Bronchial epithelial cell (primary cell): Measurements from ENCODE around the gene CFAP126. TPM values are rescaled to one million over a fixed set of nuclear protein-coding genes. Genes with fewer than 3 reads are reported as not detected.
"Not testable (repeated sequence)": the region's sequence is repeated elsewhere in the genome, so short reads cannot be mapped to it uniquely, and the experiment has no call there.

Source experiments
- DNase-seq: peaks from one replicate; pipeline ENCODE4 v3.0.0-alpha.2; 2010; ENCODE audit warnings: low read depth
- FAIRE-seq: peaks from 2 replicates; lab custom pipeline; 2011; peaks lifted over from hg19 to GRCh38; lab: Jason Lieb, UNC
- H3K27me3 ChIP-seq: 2 replicates; pipeline ENCODE4 v1.5.1; 2011; ENCODE audit warnings: low read length; ENCODE audit not compliant: control insufficient read depth, insufficient read depth
- H3K36me3 ChIP-seq: 2 replicates; pipeline ENCODE4 v1.5.1; 2011; ENCODE audit warnings: low read length; ENCODE audit not compliant: control insufficient read depth, insufficient read depth
- H3K4me3 ChIP-seq: 2 replicates; pipeline ENCODE4 v1.5.1; 2011; ENCODE audit warnings: mild to moderate bottlenecking, low read depth, low read length, control low read depth
- total RNA-seq: library from RNA; depleted of rRNA; stranded (reverse); fragments of >200 nt; gene quantifications from 2 replicates; pipeline ENCODE4 v1.2.1, GENCODE V29; 2014
- TF ChIP-seq, protein P1 (sequence below): IDR thresholded peaks from 2 replicates; pipeline ENCODE4 v1.5.1; 2011; ENCODE audit warnings: mild to moderate bottlenecking, moderate library complexity, low read length, control low read depth, inconsistent platforms; ENCODE audit not compliant: insufficient read depth, severe bottlenecking

CFAP126 gene, protein sequence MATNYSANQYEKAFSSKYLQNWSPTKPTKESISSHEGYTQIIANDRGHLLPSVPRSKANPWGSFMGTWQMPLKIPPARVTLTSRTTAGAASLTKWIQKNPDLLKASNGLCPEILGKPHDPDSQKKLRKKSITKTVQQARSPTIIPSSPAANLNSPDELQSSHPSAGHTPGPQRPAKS
- total RNA-seq, result not detected in 2 replicates

DNA sequence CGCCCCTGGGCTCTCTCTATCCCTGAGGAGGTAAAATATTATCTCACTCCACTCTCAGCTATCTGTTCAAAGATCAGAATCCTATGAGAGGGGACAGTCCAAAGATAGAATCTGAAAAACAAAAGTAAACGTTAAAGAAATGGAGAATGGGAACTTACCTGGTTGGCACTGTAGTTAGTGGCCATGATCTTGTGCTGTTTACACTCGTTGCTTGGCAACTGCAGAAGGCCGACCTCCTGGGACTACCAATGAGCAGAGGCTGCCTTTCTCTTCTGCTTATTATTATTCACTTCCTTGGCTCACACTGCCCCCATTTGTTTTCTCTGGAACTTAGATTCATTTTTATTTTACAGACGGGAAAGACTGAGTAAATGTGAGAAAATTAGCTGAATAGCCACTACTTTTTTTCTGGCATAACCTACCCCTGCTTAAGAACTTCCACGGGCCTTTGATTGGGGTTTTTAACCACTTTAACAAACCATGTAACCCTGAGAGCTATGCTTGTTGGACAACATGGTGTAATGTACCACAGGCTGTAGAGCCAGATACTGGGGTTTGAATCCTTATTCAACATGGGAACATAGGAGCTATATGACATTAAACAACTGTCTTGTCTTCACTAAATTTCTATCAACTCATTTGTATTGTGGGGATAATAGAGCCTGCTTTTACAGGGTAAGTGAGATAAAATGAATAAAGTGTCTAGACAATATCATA is at the start of gene CFAP126:
CFAP126 (minus strand) TSS at position 193 of the 717 bp plus-strand sequence; CDS start at position 185, 8 bp downstream.
- peak; percentile 83 for DNase-seq
- Histone ChIP-seq H3K27me3 (no peaks in the 10 kb centered on the region), H3K36me3 (peaks cover 3% of the 10 kb centered on the region), H3K4me3 (no peak within 1 kb of the TSS)
- TF ChIP-seq, protein P1, sequence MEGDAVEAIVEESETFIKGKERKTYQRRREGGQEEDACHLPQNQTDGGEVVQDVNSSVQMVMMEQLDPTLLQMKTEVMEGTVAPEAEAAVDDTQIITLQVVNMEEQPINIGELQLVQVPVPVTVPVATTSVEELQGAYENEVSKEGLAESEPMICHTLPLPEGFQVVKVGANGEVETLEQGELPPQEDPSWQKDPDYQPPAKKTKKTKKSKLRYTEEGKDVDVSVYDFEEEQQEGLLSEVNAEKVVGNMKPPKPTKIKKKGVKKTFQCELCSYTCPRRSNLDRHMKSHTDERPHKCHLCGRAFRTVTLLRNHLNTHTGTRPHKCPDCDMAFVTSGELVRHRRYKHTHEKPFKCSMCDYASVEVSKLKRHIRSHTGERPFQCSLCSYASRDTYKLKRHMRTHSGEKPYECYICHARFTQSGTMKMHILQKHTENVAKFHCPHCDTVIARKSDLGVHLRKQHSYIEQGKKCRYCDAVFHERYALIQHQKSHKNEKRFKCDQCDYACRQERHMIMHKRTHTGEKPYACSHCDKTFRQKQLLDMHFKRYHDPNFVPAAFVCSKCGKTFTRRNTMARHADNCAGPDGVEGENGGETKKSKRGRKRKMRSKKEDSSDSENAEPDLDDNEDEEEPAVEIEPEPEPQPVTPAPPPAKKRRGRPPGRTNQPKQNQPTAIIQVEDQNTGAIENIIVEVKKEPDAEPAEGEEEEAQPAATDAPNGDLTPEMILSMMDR, result no peak
- no peak for FAIRE-seq

DNA sequence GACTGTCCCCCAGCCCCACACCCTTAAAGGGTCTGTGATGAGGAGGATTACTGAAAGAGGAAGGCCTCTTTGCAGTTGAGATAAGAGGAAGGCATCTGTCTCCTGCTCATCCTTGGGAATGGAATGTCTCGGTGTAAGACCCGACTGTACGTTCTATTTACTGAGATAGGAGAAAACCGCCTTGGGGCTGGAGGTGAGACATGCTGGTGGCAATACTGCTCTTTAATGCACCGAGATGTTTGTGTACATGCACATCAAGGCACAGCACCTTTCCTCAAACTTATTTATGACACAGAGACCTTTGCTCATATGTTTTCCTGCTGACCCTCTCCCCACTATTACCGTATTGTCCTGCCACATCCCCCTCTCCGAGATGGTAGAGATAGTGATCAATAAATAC is 45.4 kb upstream of the CFAP126 start:
- FAIRE-seq, H3K36me3 ChIP-seq, H3K27me3 ChIP-seq, H3K4me3 ChIP-seq, DNase-seq: not testable (repeated sequence)

DNA sequence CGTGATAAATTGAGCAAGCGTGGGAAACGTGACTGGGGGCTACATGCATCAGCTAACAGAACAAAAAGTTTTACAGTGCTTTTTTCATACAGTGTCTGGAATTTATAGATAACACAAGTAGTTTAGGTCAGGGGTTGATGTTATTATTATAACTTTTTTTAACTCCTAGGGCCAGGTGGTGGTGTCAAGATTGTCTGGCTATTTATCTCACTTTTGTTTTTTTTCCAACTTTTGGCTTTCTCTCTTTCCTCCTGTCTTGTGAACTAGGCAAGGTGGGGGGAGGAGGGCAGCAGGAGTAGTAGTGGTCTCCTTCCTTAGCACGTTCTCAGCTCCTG is 42.9 kb upstream of the CFAP126 start:
- not testable (repeated sequence) for H3K27me3 ChIP-seq, FAIRE-seq, DNase-seq, H3K4me3 ChIP-seq, H3K36me3 ChIP-seq

DNA sequence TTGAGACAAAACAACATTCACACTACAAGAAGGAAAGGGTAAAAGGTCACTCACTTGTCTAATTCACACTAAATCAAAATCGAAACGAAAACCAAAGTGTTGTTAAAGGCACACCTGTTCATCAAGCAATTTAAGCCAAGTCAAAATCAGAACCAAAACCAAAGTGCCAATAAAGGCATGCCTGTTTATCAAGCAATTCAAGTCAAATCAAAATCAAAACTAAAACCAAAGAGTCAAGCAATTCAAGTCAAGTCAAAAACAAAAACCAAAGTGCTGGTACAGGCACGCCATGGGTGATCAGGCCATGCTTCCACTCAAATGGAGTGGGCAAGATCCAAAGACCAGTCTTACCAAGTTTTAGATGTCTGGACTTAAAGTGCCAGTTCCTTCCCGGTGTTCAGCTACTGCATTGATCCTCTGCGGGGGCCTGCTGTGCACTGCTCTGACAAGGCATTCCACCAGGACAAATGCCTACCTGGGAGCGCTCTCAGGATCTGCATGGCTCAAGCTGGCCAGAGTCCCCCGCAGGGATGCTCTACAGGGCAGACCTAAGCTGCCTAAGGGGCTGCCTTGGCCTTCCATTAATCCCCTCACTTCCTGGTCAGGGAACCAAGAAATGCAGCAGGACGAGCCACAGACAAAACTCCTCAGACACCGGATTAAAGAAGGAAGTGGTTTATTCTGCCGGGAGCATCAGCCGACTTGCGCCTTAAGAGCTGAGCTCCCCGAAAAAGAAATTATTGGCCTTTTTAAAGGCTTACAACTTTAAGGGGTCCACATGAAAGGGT is 42.4 kb upstream of the CFAP126 start:
- H3K36me3 ChIP-seq, H3K27me3 ChIP-seq, H3K4me3 ChIP-seq, DNase-seq, FAIRE-seq: not testable (repeated sequence)

DNA sequence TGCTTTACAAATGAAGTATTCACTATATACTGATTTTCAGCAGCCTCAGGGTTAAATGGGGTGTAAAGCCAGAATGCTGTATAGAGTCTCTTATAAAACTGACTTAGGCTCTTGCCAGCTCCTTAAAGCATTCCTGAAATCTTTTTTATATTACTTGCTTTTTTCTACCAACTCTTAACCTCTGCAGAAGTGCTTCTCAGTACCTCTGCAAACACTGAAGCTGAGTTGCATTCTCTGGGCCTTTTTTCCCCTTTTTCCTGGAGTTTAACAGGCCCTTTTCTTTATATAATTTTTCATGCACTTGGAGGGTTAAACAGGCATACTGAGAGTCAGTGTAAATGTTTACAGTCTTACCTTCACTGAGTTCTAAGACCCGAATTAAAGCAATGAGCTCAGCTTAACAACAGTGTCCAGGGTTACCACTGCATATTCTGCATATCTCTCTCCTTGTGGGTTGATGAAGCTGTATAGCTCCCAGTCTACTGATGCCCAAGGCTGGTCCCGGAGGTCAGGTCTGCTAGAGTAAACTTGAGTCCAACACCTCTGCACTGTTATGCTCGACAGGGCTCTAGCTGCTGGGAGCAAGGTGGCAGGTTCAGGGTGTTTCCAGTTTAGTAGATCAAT is 40.9 kb upstream of the CFAP126 start:
- Histone ChIP-seq H3K4me3 (no peak overlapping the region), H3K27me3 (no peaks in the 10 kb centered on the region), H3K36me3 (no peaks in the 10 kb centered on the region)
- TF ChIP-seq, protein P1, result no peak
- FAIRE-seq, result no peak
- DNase-seq, result no peak

DNA sequence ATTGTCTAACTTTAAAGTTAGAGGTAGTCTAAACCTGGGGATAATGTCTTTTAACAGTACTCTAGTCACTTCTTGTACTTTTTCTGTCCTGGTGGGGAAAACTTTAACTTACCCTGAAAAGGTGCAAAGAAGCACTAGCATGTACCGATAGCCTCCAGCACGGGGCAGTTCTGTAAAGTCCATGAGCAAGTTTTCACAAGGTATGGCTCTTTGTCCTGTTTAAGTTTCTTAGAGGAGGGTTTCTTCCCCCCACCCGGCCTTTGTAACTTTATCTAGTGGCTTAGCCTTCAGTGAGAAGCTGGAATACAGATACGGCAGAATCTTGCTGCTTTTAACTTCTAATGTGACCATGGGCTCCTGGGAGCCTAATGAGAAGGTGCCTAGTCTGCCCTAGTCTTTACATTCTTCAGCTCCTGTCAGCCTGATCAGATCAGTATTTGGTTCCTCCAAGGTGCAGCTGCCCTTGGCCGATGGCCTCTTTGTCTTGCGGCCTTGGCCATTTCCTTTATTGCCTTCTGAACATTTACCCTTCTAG is 39.8 kb upstream of the CFAP126 start:
- H3K36me3 ChIP-seq, result no peaks in the 10 kb centered on the region
- TF ChIP-seq, protein P1, result no peak
- no peaks in the 10 kb centered on the region for H3K27me3 ChIP-seq
- DNase-seq, result no peak
- FAIRE-seq, result peak; percentile 36
- H3K4me3 ChIP-seq, result no peak overlapping the region

DNA sequence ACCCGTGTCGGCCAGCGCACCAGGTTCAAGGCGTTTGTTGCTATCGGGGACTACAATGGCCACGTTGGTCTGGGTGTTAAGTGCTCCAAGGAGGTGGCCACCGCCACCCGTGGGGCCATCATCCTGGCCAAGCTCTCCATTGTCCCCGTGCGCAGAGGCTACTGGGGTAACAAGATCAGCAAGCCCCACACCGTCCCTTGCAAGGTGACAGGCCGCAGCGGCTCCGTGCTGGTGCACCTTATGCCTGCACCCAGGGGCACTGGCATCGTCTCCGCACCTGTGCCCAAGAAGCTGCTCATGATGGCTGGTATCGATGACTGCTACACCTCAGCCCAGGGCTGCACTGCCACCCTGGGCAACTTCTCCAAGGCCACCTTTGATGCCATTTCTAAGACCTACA is 38.9 kb upstream of the CFAP126 start:
- not testable (repeated sequence) for DNase-seq, H3K4me3 ChIP-seq, FAIRE-seq, H3K36me3 ChIP-seq, H3K27me3 ChIP-seq
